ENCODE results near the gene CAMSAP1.
"Not testable (repeated sequence)": the region's sequence is repeated elsewhere in the genome, so short reads cannot be mapped to it uniquely, and the experiment has no call there.

The CAMSAP1 gene, protein sequence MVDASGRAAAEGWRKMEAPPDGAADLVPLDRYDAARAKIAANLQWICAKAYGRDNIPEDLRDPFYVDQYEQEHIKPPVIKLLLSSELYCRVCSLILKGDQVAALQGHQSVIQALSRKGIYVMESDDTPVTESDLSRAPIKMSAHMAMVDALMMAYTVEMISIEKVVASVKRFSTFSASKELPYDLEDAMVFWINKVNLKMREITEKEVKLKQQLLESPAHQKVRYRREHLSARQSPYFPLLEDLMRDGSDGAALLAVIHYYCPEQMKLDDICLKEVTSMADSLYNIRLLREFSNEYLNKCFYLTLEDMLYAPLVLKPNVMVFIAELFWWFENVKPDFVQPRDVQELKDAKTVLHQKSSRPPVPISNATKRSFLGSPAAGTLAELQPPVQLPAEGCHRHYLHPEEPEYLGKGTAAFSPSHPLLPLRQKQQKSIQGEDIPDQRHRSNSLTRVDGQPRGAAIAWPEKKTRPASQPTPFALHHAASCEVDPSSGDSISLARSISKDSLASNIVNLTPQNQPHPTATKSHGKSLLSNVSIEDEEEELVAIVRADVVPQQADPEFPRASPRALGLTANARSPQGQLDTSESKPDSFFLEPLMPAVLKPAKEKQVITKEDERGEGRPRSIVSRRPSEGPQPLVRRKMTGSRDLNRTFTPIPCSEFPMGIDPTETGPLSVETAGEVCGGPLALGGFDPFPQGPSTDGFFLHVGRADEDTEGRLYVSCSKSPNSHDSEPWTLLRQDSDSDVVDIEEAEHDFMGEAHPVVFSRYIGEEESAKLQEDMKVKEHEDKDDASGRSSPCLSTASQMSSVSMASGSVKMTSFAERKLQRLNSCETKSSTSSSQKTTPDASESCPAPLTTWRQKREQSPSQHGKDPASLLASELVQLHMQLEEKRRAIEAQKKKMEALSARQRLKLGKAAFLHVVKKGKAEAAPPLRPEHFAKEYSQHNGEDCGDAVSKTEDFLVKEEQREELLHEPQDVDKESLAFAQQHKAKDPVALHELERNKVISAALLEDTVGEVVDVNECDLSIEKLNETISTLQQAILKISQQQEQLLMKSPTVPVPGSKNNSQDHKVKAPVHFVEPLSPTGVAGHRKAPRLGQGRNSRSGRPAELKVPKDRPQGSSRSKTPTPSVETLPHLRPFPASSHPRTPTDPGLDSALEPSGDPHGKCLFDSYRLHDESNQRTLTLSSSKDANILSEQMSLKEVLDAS (N-terminal part only)

GRCh38 chr9:135907431-135908092, at the start of gene CAMSAP1:
Gene CAMSAP1 (minus strand): TSS chr9:135907546. CDS start chr9:135907159, 387 bp downstream.
- DNase-seq: peak; percentile 82

DNA sequence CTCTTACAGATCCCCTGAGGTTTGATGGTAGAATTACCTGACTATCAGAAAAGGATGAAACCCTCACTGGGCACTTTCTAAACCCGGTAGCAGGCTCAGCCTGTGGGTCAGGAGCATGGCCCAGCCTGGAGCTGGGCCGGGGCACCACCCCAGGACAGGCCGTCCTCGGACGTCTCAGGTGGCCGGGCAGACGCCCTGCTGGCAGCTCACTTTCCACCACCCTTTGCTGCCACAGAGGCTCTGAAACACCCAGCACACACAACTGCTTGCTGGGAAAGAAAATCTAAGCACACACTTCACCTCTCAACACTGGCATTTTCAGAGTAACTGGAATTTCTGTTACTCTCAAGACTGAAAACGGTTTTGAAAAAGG, 49.4 kb upstream of the CAMSAP1 start:
- no peak for DNase-seq

- DNase-seq: no peak
Measured at GRCh38 chr9:135955934-135956801, 48.8 kb upstream of the CAMSAP1 start.

DNA sequence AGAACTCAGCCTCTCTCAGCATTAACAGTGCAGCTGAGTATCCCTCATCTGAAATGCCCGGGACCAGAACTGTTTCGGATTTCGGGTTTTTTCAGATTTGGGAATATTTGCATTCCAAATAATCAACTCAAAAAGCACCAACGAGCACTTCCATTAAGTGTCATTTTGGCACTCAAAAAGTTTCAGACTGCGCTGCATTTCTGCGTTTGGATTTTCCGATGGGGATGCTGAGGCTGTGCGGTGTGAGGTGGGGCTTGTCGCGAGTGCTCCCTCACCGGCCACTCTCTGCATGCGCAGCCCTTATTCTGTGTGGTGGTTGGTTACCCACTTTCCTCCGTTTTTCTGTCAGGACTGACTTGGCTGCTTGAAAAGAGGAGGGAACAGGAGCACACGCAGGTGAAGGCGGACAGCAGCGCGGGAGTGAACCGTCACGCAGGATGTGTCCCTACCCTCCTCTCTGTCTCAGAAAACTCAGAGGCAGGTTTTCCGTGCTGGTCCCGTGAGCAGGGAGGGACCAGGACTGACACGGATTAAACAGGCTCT, 45.4 kb upstream of the CAMSAP1 start:
- no peak for DNase-seq

GRCh38 chr9:135951889-135952663, 44.7 kb upstream of the CAMSAP1 start:
- no peak for DNase-seq

DNA sequence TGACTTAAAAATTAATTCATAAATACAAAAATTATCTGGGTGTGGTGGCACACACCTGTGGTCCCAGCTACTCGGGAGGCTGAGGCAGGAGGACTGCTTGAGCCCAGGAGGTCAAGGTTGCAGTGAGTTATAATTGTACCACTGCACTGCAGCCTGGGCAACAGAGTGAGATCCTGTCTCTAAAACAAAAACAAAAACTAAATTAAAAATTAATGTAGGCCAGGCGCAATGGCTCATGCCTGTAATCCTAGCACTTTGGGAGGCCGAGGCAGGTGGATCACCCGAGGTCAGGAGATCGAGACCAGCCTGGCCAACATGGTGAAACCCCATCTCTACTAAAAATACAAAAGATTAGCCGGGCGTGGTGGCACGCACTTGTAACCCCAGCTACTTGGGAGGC, 44.0 kb upstream of the CAMSAP1 start:
- DNase-seq: not testable (repeated sequence)

- not testable (repeated sequence) for DNase-seq
Measured at GRCh38 chr9:135950841-135951240, 43.5 kb upstream of the CAMSAP1 start.

DNA sequence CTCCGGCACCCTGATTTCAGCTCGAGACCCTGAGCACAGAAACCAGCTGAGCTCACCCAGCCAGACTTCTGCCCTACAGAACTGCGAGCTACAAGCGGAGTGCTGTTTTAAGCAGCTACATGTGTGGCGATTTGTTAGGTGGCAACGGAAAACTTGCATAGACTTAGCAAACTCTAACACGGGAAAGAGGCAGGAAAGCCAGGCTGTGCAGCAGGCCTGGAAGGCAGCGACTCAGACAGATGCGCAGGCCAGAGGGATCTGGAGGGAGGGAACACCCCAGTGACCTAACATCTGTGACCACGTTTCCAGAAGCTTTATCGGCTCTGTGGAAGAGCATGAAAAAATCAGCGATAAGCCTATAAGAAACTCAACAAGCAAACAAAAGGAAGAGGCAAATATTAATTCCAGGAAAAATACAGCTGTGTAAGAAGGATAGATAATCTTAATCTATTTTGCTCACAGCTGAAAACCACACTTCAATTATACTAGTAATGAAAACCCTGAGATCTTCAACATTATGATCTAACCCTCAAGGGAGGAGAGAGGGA, 42.9 kb upstream of the CAMSAP1 start:
- DNase-seq: no peak

GRCh38 chr9:135949501-135950134, 42.3 kb upstream of the CAMSAP1 start:
- DNase-seq: no peak

DNA sequence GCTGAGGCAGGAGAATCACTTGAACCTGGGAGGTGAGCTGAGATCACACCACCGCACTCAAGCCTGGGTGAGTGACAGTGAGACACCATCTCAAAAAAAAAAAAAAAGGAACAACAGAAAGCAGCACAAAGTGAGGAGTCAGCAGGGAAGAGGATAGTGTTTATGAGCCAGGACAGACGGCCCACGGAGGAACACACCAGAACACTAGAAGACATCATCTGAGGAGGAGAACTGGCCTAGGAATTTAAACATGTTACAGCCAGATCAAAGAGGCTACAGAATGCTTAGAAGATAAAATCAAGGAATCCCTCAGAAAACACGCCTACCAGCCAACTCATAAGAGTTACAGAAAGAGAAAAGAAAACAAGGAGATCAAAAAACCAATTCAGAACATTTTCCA, 41.6 kb upstream of the CAMSAP1 start:
- no peak for DNase-seq

GRCh38 chr9:135948446-135948845, 41.1 kb upstream of the CAMSAP1 start:
- DNase-seq: no peak

GRCh38 chr9:135947582-135947981, 40.2 kb upstream of the CAMSAP1 start:
- no peak for DNase-seq

- DNase-seq: not testable (repeated sequence)
Measured at GRCh38 chr9:135947105-135947504, 39.8 kb upstream of the CAMSAP1 start.

- DNase-seq: no peak
Measured at GRCh38 chr9:135946392-135946994, 39.1 kb upstream of the CAMSAP1 start.

DNA sequence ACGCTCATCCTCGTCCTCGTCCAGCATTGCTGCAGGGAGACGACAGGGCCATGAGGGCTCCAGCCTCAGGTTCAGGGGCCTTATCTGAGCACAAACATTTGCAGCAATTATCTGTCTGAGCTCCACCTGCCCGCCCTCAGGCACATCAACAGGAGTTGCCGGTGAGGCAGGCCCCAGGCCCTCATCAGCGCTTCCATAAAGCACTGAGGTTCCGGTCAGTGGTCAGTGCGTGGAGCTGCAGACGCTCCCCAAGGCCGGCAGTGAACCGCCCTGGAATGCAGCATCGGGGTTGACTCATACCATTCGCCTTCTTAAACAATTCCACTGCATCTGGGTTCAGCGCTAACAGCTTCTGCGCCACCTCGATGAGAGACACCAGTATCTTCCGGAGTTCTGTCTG, 38.6 kb upstream of the CAMSAP1 start:
- DNase-seq: no peak

DNA sequence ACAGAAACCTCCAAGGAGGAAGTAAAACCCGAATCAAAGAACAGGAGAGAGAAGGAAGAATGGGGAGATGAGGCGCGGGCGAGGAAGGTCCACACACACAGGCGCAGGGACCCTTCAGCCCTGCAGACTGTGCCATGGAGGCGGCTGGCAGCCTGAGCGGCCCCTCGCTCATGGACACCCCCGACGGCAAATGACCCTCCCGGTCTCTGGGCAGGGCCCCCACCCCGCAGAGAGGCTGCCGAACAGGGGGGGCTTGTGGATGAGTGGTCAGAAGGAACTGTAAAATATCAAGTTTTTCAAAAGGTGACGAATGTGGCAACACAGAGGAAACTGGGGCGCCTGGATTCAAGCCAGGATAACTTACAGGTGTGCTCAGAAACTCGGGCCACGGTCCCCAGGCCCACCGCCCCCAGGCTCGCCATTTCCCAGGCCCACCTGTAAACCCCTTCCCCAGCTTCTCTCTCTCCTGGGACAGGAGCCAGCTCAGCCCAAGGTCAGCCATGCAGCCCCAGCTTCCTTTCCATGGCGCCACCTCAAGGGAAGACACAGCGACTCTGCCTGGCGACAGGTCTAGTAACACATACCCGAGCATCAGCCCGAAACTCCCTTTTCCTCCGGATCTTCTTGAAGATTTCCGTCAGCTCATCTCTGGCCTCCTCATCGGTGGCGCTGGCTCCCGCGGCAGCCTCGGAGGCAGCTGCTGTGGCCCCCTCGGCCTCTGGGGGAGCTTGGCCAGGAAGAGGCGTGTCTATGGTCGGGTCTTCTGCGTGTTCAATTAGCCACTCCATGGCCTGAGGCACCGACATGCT, 37.3 kb upstream of the CAMSAP1 start:
- DNase-seq: no peak

- DNase-seq: not testable (repeated sequence)
Measured at GRCh38 chr9:135943604-135944003, 36.3 kb upstream of the CAMSAP1 start.

DNA sequence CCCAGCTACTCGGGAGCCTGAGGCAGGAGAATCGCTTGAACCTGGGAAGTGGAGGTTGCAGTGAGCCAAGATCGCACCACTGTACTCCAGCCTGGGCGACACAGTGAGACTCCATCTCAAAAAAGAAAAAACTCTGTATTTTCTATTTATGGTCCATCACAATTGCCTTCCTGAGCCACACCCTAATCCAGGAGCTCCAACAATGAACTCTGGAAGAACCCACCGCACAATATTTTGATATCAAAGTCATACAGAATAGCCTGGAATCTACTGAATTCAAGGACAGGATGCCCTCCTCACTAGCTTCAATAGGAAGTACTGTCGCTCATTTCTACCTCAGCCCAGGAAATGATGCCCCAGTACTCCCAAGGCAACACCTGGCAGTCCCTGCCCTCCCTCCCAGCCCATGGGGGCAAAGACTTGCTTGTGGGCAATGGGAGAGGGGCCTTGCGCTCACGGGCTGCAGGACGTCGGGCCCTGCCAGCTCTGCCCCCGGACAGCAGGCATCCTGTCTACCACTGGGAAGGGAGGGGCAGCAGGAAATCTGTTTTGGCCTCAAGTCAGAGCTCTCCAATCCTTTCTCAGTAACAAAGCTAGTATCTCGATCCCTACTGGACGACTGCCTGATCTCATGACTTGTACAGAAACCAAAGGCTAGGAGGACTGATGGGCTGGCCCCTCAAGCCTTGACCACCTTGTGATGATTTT, 34.1 kb upstream of the CAMSAP1 start:
- DNase-seq: no peak
